ENCODE measurements around the gene NTPCR.
A peak's percentile ranks its signal among the peaks of the same experiment; 100 is the strongest.

The NTPCR gene

GRCh38 chr1:232966663-232967062 lies 16.3 kb downstream of the NTPCR start:
- Mint-ChIP-seq H3K27me3 (ENCODE audit: low read depth, poor library complexity) (no peaks in the 10 kb centered on the region), H3K4me3 (no peak overlapping the region), H3K4me1 (peaks cover 45% of the 10 kb centered on the region), H3K9me3 (peaks cover 7% of the 10 kb centered on the region), H3K36me3 (ENCODE audit: low read depth) (peaks cover 59% of the 10 kb centered on the region), H3K27ac (no peak overlapping the region)
- TF ChIP-seq CTCF (IDR thresholded peaks at IDR 0.05) = no peak
- DNase-seq = no peak

DNA sequence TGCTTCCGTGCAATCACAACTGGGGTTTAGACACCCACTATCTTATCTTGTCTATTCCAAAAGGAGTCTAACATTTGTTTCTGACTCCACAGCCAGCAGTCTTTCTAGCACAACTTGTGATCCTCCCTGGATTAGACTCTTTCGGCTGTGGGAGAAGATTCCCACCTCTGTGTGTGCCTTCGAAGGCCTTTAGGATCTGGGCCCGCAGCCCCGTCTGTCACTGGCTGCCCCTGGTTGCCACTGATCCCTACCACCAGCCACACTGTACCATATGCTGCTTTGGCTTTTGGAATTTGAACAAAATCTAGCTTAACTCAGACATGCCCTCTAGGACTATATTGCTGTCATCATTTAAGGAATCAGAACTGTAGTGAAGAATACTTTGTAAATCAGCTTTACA lies 18.0 kb downstream of the NTPCR start:
- Mint-ChIP-seq H3K36me3 (ENCODE audit: low read depth) (peaks cover 66% of the 10 kb centered on the region), H3K4me3 (no peak overlapping the region), H3K4me1 (peaks cover 29% of the 10 kb centered on the region), H3K27ac (no peak overlapping the region), H3K9me3 (peaks cover 23% of the 10 kb centered on the region), H3K27me3 (ENCODE audit: low read depth, poor library complexity) (no peaks in the 10 kb centered on the region)
- no peak for TF ChIP-seq CTCF (IDR thresholded peaks at IDR 0.05)
- no peak for DNase-seq

GRCh38 chr1:232968965-232969364 lies 18.6 kb downstream of the NTPCR start:
- H3K36me3 Mint-ChIP-seq (ENCODE audit: low read depth) = peaks cover 68% of the 10 kb centered on the region
- no peaks in the 10 kb centered on the region for H3K27me3 Mint-ChIP-seq (ENCODE audit: low read depth, poor library complexity)
- no peak for DNase-seq
- TF ChIP-seq CTCF (IDR thresholded peaks at IDR 0.05) = no peak
- peaks cover 29% of the 10 kb centered on the region for H3K9me3 Mint-ChIP-seq
- no peak overlapping the region for H3K4me3 Mint-ChIP-seq
- no peak overlapping the region for H3K27ac Mint-ChIP-seq
- H3K4me1 Mint-ChIP-seq = peaks cover 23% of the 10 kb centered on the region

DNA sequence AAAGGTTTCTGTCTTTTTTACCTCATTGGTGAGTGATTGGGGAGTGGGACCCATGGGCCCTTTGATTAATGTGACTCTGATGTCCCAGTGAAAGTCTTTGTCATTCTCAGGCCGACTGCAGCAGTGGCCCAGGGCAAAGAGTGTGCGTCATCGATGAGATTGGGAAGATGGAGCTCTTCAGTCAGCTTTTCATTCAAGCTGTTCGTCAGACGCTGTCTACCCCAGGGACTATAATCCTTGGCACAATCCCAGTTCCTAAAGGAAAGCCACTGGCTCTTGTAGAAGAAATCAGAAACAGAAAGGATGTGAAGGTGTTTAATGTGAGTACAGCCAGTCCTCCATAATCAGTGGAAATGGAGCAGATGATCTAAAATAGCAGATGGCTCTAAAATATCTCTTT lies 19.4 kb downstream of the NTPCR start:
- DNase-seq = no peak
- Mint-ChIP-seq H3K36me3 (ENCODE audit: low read depth) (peaks cover 77% of the 10 kb centered on the region), H3K27ac (peak overlapping the region; percentile 81), H3K4me1 (peaks cover 15% of the 10 kb centered on the region), H3K4me3 (no peak overlapping the region), H3K27me3 (ENCODE audit: low read depth, poor library complexity) (no peaks in the 10 kb centered on the region), H3K9me3 (peaks cover 37% of the 10 kb centered on the region)
- TF ChIP-seq CTCF (IDR thresholded peaks at IDR 0.05) = no peak

GRCh38 chr1:232970508-232970907 lies 20.1 kb downstream of the NTPCR start:
- no peak overlapping the region for H3K27ac Mint-ChIP-seq
- H3K4me3 Mint-ChIP-seq = no peak overlapping the region
- H3K4me1 Mint-ChIP-seq = peaks cover 8% of the 10 kb centered on the region
- peaks cover 43% of the 10 kb centered on the region for H3K9me3 Mint-ChIP-seq
- TF ChIP-seq CTCF (IDR thresholded peaks at IDR 0.05) = no peak
- H3K36me3 Mint-ChIP-seq (ENCODE audit: low read depth) = peaks cover 84% of the 10 kb centered on the region
- no peaks in the 10 kb centered on the region for H3K27me3 Mint-ChIP-seq (ENCODE audit: low read depth, poor library complexity)
- DNase-seq = no peak

DNA sequence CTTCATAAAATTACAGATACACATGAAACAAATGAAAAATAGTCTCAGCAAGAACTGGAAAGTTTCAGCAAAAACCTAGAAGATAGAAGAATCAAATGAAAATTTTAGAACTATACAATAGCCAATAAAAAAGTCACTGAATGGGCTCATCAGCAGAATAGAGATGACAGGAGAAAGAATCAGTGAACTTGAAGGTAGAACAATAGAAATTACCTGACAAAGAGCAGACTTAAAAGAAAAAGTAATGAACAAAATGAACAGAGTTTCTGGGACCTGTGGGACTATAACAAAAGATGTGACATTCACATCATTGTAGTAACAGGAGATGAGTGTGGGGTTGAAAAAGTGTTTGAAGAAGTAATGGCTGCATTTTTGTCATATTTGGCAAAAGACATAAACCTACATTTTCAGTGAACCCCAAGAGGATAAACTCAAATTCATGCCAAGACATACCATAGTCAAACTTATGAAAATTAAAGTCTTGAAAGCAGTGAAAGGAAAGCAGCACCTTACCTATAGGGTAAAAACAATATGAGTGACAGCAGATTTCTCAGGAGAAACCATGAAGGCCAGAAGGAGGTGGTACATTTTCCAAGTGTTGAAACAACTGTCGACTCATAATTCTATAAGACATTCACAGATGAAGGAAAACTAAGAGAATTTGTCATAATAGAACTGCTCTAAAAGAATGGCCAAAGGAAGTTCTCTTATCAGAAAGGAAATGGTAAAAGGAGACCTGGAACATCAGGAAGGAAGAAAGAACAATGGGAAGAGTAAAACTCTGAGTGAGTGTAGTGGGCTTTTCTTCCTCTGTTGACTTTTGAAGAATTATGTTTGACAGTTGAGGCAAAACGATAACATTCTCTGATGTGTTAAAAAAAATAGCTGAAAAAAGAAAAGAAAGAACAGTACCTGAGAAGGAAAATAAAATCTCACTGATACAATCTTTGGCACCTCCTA lies 23.5 kb downstream of the NTPCR start:
- H3K4me3 Mint-ChIP-seq = no peak overlapping the region
- peaks cover 97% of the 10 kb centered on the region for H3K36me3 Mint-ChIP-seq (ENCODE audit: low read depth)
- no peak for DNase-seq
- H3K9me3 Mint-ChIP-seq = peaks cover 43% of the 10 kb centered on the region
- no peak for TF ChIP-seq CTCF (IDR thresholded peaks at IDR 0.05)
- no peak overlapping the region for H3K27ac Mint-ChIP-seq
- peaks cover 21% of the 10 kb centered on the region for H3K4me1 Mint-ChIP-seq
- no peaks in the 10 kb centered on the region for H3K27me3 Mint-ChIP-seq (ENCODE audit: low read depth, poor library complexity)
